Stimulated activated naive CD8-positive, alpha-beta T cell treated with anti-CD3 and anti-CD28 coated beads, Interleukin-15, amount 100 ng/mL, for 72 hours (primary cell): ENCODE results near the gene JMJD1C.
A peak's percentile ranks its signal among the peaks of the same experiment; 100 is the strongest.
"Not testable (repeated sequence)": the region's sequence is repeated elsewhere in the genome, so short reads cannot be mapped to it uniquely, and the experiment has no call there.

ENCODE experiments used
- ATAC-seq: fragments of 150-1000 bp; cut with Tn5 transposase; 2 replicates; pipeline ENCODE4 v1.10.0; 2021; ENCODE audit warnings: mild to moderate bottlenecking, moderate library complexity
- DNase-seq, 2 donors: peaks; one replicate each; pipeline ENCODE4 v3.0.0; 2021 to 2022
- H3K27ac Mint-ChIP-seq, 2 donors: one replicate each; pipeline ENCODE4 v1.8.0; 2022; ENCODE audit warnings: mild to moderate bottlenecking in 2 of 2, mixed read lengths in 2 of 2, moderate library complexity in 2 of 2
- H3K27me3 Mint-ChIP-seq: one replicate; pipeline ENCODE4 v1.8.0; 2022; ENCODE audit warnings: mixed read lengths
- H3K4me1 Mint-ChIP-seq: one replicate; pipeline ENCODE4 v1.8.0; 2022; ENCODE audit warnings: mild to moderate bottlenecking, mixed read lengths
- H3K4me3 Mint-ChIP-seq, 2 donors: one replicate each; pipeline ENCODE4 v1.8.0; 2022; ENCODE audit warnings: mild to moderate bottlenecking in 2 of 2, mixed read lengths in 2 of 2, moderate library complexity in 1 of 2
- H3K9me3 Mint-ChIP-seq, 2 donors: one replicate each; pipeline ENCODE4 v1.8.0; 2022; ENCODE audit warnings: mixed read lengths in 2 of 2

JMJD1C gene

GRCh38 chr10:63343476-63343875 lies 122.3 kb downstream of the JMJD1C start:
- Mint-ChIP-seq H3K4me3 (no peak overlapping the region), H3K4me1 (no peaks in the 10 kb centered on the region), H3K9me3 (no peaks in the 10 kb centered on the region), H3K27me3 (no peaks in the 10 kb centered on the region), H3K27ac (no peak overlapping the region)
- DNase-seq (no peak), ATAC-seq (no peak)

GRCh38 chr10:63339640-63340039 lies 126.1 kb downstream of the JMJD1C start:
- H3K4me3 Mint-ChIP-seq, H3K4me1 Mint-ChIP-seq, H3K27me3 Mint-ChIP-seq, ATAC-seq, H3K27ac Mint-ChIP-seq, DNase-seq, H3K9me3 Mint-ChIP-seq: not testable (repeated sequence)

GRCh38 chr10:63337455-63338251 lies 128.1 kb downstream of the JMJD1C start:
- Mint-ChIP-seq H3K4me3 (no peak overlapping the region), H3K27ac (no peak overlapping the region), H3K4me1 (no peaks in the 10 kb centered on the region), H3K27me3 (no peaks in the 10 kb centered on the region), H3K9me3 (no peaks in the 10 kb centered on the region)
- DNase-seq = no peak
- ATAC-seq = no peak

GRCh38 chr10:63331586-63331985 lies 134.2 kb downstream of the JMJD1C start:
- DNase-seq (no peak), ATAC-seq (no peak)
- H3K27me3 Mint-ChIP-seq = no peaks in the 10 kb centered on the region
- no peaks in the 10 kb centered on the region for H3K4me1 Mint-ChIP-seq
- H3K27ac Mint-ChIP-seq = no peak overlapping the region
- no peak overlapping the region for H3K4me3 Mint-ChIP-seq
- H3K9me3 Mint-ChIP-seq = no peaks in the 10 kb centered on the region

- Mint-ChIP-seq H3K27me3 (no peaks in the 10 kb centered on the region), H3K27ac (no peak overlapping the region), H3K4me1 (no peaks in the 10 kb centered on the region), H3K9me3 (no peaks in the 10 kb centered on the region), H3K4me3 (no peak overlapping the region)
- DNase-seq = no peak
- ATAC-seq = no peak
Measured at GRCh38 chr10:63324495-63324854, 141.3 kb downstream of the JMJD1C start.

- ATAC-seq = no peak
- Mint-ChIP-seq H3K4me3 (no peak overlapping the region), H3K4me1 (no peaks in the 10 kb centered on the region), H3K27ac (peak overlapping the region in 1 of 2 donors; percentile 21), H3K9me3 (no peaks in the 10 kb centered on the region), H3K27me3 (no peaks in the 10 kb centered on the region)
- DNase-seq = no peak
Measured at GRCh38 chr10:63323701-63324494, 141.9 kb downstream of the JMJD1C start.

GRCh38 chr10:63320683-63321082 lies 145.1 kb downstream of the JMJD1C start:
- ATAC-seq = no peak
- no peaks in the 10 kb centered on the region for H3K4me1 Mint-ChIP-seq
- no peak overlapping the region for H3K4me3 Mint-ChIP-seq

GRCh38 chr10:63319231-63319630 lies 146.5 kb downstream of the JMJD1C start:
- no peak overlapping the region for H3K4me3 Mint-ChIP-seq
- ATAC-seq = no peak
- H3K9me3 Mint-ChIP-seq = no peaks in the 10 kb centered on the region
- H3K27ac Mint-ChIP-seq = no peak overlapping the region
- no peaks in the 10 kb centered on the region for H3K27me3 Mint-ChIP-seq
- no peak for DNase-seq
- H3K4me1 Mint-ChIP-seq = no peaks in the 10 kb centered on the region

More at GRCh38 chr10:63320683-63321082, 145.1 kb downstream of the JMJD1C start:
- no peak for DNase-seq
- H3K27me3 Mint-ChIP-seq = no peaks in the 10 kb centered on the region
- H3K27ac Mint-ChIP-seq = no peak overlapping the region
- H3K9me3 Mint-ChIP-seq = no peaks in the 10 kb centered on the region

GRCh38 chr10:63318491-63318890 lies 147.3 kb downstream of the JMJD1C start:
- no peaks in the 10 kb centered on the region for H3K4me1 Mint-ChIP-seq
- ATAC-seq = no peak
- no peak for DNase-seq
- H3K27ac Mint-ChIP-seq = no peak overlapping the region
- no peaks in the 10 kb centered on the region for H3K27me3 Mint-ChIP-seq
- no peak overlapping the region for H3K4me3 Mint-ChIP-seq
- peaks cover 0 to 6% of the 10 kb centered on the region in 2 donors for H3K9me3 Mint-ChIP-seq

GRCh38 chr10:63314020-63314419 lies 151.8 kb downstream of the JMJD1C start:
- no peak for ATAC-seq
- peaks cover 2% of the 10 kb centered on the region for H3K4me1 Mint-ChIP-seq
- no peaks in the 10 kb centered on the region for H3K27me3 Mint-ChIP-seq
- no peak overlapping the region for H3K27ac Mint-ChIP-seq
- peaks cover 0 to 6% of the 10 kb centered on the region in 2 donors for H3K9me3 Mint-ChIP-seq
- DNase-seq = no peak
- H3K4me3 Mint-ChIP-seq = no peak overlapping the region

GRCh38 chr10:63313066-63313717 lies 152.6 kb downstream of the JMJD1C start:
- DNase-seq (no peak), ATAC-seq (no peak)
- peaks cover 8% of the 10 kb centered on the region for H3K4me1 Mint-ChIP-seq
- H3K9me3 Mint-ChIP-seq = peaks cover 0 to 6% of the 10 kb centered on the region in 2 donors
- no peaks in the 10 kb centered on the region for H3K27me3 Mint-ChIP-seq
- H3K4me3 Mint-ChIP-seq = no peak overlapping the region
- no peak overlapping the region for H3K27ac Mint-ChIP-seq

- peaks cover 8% of the 10 kb centered on the region for H3K4me1 Mint-ChIP-seq
- H3K27ac Mint-ChIP-seq = no peak overlapping the region
- H3K9me3 Mint-ChIP-seq = peaks cover 0 to 1% of the 10 kb centered on the region in 2 donors
- no peak overlapping the region for H3K4me3 Mint-ChIP-seq
- no peak for DNase-seq
- H3K27me3 Mint-ChIP-seq = no peaks in the 10 kb centered on the region
- ATAC-seq = no peak
Measured at GRCh38 chr10:63308628-63309027, 157.1 kb downstream of the JMJD1C start.

- Mint-ChIP-seq H3K9me3 (no peaks in the 10 kb centered on the region), H3K27me3 (no peaks in the 10 kb centered on the region), H3K4me3 (no peak overlapping the region), H3K27ac (no peak overlapping the region), H3K4me1 (peaks cover 8% of the 10 kb centered on the region)
- DNase-seq (no peak), ATAC-seq (no peak)
Measured at GRCh38 chr10:63304146-63304545, 161.6 kb downstream of the JMJD1C start.

GRCh38 chr10:63300801-63301200 lies 165.0 kb downstream of the JMJD1C start:
- no peak overlapping the region for H3K4me3 Mint-ChIP-seq

GRCh38 chr10:63297941-63298340 lies 167.8 kb downstream of the JMJD1C start:
- ATAC-seq (no peak), DNase-seq (no peak)
- Mint-ChIP-seq H3K27me3 (no peaks in the 10 kb centered on the region), H3K4me1 (peaks cover 11% of the 10 kb centered on the region), H3K4me3 (no peak overlapping the region), H3K9me3 (no peaks in the 10 kb centered on the region), H3K27ac (no peak overlapping the region)

More at GRCh38 chr10:63300801-63301200, 165.0 kb downstream of the JMJD1C start:
- no peak for DNase-seq
- Mint-ChIP-seq H3K27ac (no peak overlapping the region), H3K4me1 (peaks cover 11% of the 10 kb centered on the region), H3K27me3 (no peaks in the 10 kb centered on the region), H3K9me3 (no peaks in the 10 kb centered on the region)
- ATAC-seq = no peak

GRCh38 chr10:63294781-63295180 lies 171.0 kb downstream of the JMJD1C start:
- Mint-ChIP-seq H3K9me3 (no peaks in the 10 kb centered on the region), H3K27me3 (no peaks in the 10 kb centered on the region), H3K27ac (no peak overlapping the region), H3K4me3 (no peak overlapping the region), H3K4me1 (peaks cover 11% of the 10 kb centered on the region)
- ATAC-seq = no peak
- DNase-seq = no peak
